Skeletal muscle tissue (tissue), 4 donors: ENCODE measurements around the gene MRPL40. TPM values are rescaled to one million over a fixed set of nuclear protein-coding genes. Genes with fewer than 3 reads are reported as not detected.

Source experiments
- H3K27ac ChIP-seq: one replicate; pipeline ENCODE4 v1.7.0; 2013; ENCODE audit warnings: mild to moderate bottlenecking, low read depth, low read length, inconsistent platforms
- H3K27me3 ChIP-seq, 3 donors: one replicate each; pipeline ENCODE4 v1.7.0; 2013; ENCODE audit warnings: low read length in 3 of 3; ENCODE audit not compliant: control insufficient read depth in 3 of 3, insufficient read depth in 3 of 3
- H3K36me3 ChIP-seq, 3 donors: one replicate each; pipeline ENCODE4 v1.7.0; 2013; ENCODE audit warnings: low read length in 3 of 3; ENCODE audit not compliant: control insufficient read depth in 3 of 3, insufficient read depth in 3 of 3
- H3K4me1 ChIP-seq, 3 donors: one replicate each; pipeline ENCODE4 v1.7.0; 2013; ENCODE audit warnings: low read length in 3 of 3, mild to moderate bottlenecking in 3 of 3; ENCODE audit not compliant: control insufficient read depth in 3 of 3, insufficient read depth in 3 of 3
- H3K4me3 ChIP-seq, 3 donors: one replicate each; pipeline ENCODE4 v1.7.0; 2013; ENCODE audit warnings: low read length in 3 of 3
- H3K9ac ChIP-seq, 3 donors: one replicate each; pipeline ENCODE4 v1.7.0; 2013; ENCODE audit warnings: low read length in 3 of 3, mild to moderate bottlenecking in 3 of 3, moderate library complexity in 2 of 3, low read depth in 1 of 3
- H3K9me3 ChIP-seq, 3 donors: one replicate each; pipeline ENCODE4 v1.7.0; 2013; ENCODE audit warnings: low read length in 3 of 3; ENCODE audit not compliant: control insufficient read depth in 3 of 3
- total RNA-seq: library from RNA; depleted of rRNA; stranded (reverse); fragments of >200 nt; gene quantifications from one replicate; pipeline ENCODE4 v1.2.3, GENCODE V29; 2014
- donor health status: Osteomylitis.

The MRPL40 gene
- total RNA-seq, 1 donor from 2014 or later, result 34.4 TPM

DNA sequence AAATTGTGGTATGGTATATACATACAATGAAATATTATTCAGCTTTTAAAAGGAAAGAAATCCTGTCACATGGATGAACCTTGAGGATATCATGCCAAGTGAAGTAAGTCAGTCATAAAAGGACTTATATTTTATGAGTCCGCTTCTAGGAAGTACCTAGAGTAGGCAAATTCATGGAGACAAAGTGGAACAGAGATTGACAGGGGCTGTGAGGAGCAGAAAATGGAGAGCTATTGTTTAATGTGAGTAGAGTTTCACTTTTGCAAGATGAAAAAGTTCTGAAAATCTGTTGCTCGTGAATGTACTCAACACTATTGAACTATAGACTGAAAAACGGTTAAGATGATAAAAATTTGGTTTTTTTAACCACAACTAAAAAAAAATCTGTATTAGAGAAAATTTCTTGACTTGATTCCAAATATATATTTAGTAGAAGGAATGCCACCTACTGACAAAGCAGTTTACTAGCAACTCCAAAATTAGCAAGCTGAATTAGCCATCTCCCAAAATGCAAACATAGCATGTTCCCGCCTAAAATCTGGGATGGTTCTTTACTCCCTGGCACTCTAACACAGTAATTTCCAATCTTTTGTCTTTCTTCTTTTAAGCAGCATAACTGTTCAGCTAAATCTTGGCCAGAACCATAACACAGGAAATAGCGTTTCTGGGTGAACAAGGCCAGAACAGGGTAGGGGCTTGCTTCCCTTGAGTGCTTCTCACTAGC, 45.1 kb downstream of the MRPL40 start:
- Histone ChIP-seq H3K4me3 (peak overlapping the region; percentile 80 to 96 (median 95)), H3K9ac (peak overlapping the region; percentile 89 to 96 (median 94)), H3K27ac (peak overlapping the region; percentile 100), H3K36me3 (peaks cover 19 to 26% (median 25%) of the 10 kb centered on the region in 3 donors), H3K4me1 (peaks cover 30 to 46% (median 38%) of the 10 kb centered on the region in 3 donors), H3K9me3 (no peaks in the 10 kb centered on the region), H3K27me3 (no peaks in the 10 kb centered on the region)

DNA sequence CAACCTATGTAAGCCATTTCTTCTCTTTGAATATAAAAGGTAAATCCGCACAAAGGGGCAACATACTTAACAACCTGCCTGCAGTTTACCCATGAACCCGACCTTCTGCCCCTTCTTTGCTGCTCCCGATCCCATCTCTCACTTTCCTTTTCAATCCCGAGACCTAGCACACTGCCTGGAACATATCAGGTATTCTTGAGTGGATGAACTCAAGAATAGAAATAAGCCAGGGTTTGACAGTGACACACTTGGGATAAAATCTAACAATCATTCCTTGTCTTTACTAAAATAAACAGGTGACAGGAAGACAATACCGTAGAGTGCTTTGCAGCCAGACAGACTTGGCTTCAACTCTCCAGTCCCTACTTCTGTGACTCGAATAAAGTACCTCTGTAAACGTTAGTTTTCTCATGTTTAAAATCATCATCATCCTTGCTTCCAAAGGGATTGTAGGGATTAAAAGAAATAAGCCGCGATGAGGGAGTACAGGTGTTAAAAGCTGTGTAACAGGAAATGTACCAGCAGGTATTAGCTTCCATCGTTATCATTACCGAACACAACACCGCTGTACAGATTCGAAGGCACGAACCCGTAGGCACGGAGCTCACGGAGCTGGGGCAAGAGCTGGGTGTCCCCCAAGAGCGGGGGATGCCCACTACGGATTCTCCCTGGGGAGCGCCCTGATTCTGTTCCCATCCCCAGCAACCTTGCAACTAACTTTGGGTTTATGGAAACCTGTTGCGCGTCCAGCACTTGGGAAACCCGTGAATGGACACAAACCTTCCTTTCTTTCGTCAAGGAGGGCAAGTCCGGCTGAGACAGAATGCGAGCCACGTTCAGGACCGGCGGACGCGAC, 45.9 kb downstream of the MRPL40 start:
- H3K9ac ChIP-seq, result peak overlapping the region; percentile 89 to 96 (median 94)
- H3K4me1 ChIP-seq, result peaks cover 29 to 42% (median 33%) of the 10 kb centered on the region in 3 donors
- H3K27me3 ChIP-seq, result no peaks in the 10 kb centered on the region
- H3K4me3 ChIP-seq, result peak overlapping the region; percentile 80 to 96 (median 95)
- no peaks in the 10 kb centered on the region for H3K9me3 ChIP-seq
- H3K27ac ChIP-seq, result peak overlapping the region; percentile 100
- H3K36me3 ChIP-seq, result peaks cover 15 to 18% (median 17%) of the 10 kb centered on the region in 3 donors

DNA sequence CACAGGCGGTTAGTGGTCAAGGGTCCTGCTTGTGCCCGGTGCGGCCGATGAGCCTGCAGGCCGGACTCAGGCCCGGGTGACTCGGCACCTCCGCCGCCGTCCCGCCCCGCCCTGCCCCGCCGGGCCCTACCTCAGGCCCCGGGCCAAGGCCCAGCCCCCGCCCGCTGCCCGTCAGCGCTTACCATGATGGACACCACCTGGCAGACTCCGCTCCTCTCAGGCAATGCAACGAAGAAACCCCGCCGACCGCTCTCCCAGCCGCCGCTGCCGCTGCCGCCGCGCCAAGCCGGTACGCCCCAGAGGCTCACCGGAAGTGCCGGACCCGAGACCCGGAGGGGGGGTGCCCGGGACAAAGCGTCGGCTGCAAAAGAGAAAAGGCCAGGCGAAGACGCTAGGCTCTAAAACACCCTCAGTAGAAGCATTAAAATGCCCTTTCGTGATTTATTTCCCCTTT, 46.6 kb downstream of the MRPL40 start, which contains the start of gene UFD1:
Gene UFD1, minus strand, starts transcription at position 293 of the 454 bp plus-strand sequence. Its CDS starts 108 bp downstream, at position 185.
- Histone ChIP-seq H3K36me3 (peaks cover 9 to 12% (median 12%) of the 10 kb centered on the region in 3 donors), H3K4me3 (peak within 1 kb of the TSS; percentile 80 to 96 (median 95)), H3K9me3 (no peaks in the 10 kb centered on the region), H3K9ac (peak within 1 kb of the TSS; percentile 89 to 96 (median 94)), H3K27me3 (no peaks in the 10 kb centered on the region), H3K4me1 (peaks cover 23 to 35% (median 27%) of the 10 kb centered on the region in 3 donors), H3K27ac (peak within 1 kb of the TSS; percentile 100)

DNA sequence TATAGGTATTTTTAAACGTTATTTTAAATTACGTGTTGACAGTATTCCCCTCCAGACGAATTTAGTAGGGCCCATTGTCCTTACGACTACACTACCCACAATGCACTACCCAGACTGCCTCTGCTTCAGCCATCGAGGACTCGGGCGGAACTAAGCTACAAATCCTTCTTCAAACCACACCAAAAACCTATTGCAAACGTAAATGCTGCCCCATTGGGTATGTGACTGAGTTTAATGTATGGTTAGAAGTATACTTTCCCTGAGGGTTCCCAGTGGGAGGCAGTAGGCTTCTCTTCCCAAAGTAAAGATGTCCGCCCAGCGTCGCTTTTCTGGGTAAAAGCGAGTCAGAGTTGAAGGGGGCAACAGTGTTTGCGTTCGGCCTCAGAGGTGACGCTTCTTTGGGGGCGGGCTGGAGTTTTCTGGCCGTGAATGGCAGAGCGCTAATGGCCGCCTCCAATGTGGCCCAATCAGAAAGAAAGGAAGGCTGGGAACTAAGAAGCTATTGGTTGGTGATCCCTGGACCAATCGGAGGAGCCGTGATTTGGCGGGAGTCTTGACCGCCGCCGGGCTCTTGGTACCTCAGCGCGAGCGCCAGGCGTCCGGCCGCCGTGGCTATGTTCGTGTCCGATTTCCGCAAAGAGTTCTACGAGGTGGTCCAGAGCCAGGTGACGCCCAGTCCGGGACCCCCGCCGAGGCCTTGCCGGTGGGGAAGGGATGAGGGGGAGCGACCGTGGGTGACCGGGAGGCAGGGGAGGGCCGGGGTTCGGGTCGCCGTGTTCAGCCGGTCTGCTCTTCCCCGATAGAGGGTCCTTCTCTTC, 47.2 kb downstream of the MRPL40 start, which contains the start of gene CDC45:
Gene CDC45, plus strand, starts transcription at position 566 of the 818 bp plus-strand sequence. Its CDS starts 49 bp downstream, at position 615.
- Histone ChIP-seq H3K9ac (peak within 1 kb of the TSS; percentile 89 to 96 (median 94)), H3K36me3 (peaks cover 7 to 10% (median 10%) of the 10 kb centered on the region in 3 donors), H3K4me1 (peaks cover 22 to 34% (median 24%) of the 10 kb centered on the region in 3 donors), H3K4me3 (peak within 1 kb of the TSS; percentile 80 to 96 (median 95)), H3K9me3 (no peaks in the 10 kb centered on the region), H3K27ac (peak within 1 kb of the TSS; percentile 100), H3K27me3 (no peaks in the 10 kb centered on the region)

GRCh38 chr22:19480173-19480568, 47.8 kb downstream of the MRPL40 start:
- H3K27me3 ChIP-seq, result no peaks in the 10 kb centered on the region
- H3K9me3 ChIP-seq, result no peaks in the 10 kb centered on the region
- peak overlapping the region; percentile 27 to 70 (median 65) for H3K4me3 ChIP-seq
- no peak overlapping the region for H3K27ac ChIP-seq
- peaks cover 4 to 5% (median 4%) of the 10 kb centered on the region in 3 donors for H3K36me3 ChIP-seq
- H3K4me1 ChIP-seq, result peaks cover 21 to 33% (median 22%) of the 10 kb centered on the region in 3 donors
- H3K9ac ChIP-seq, result peak overlapping the region in 1 of 3 donors; percentile 96

GRCh38 chr22:19480789-19481188, 48.4 kb downstream of the MRPL40 start:
- Histone ChIP-seq H3K27ac (no peak overlapping the region), H3K9me3 (no peaks in the 10 kb centered on the region), H3K36me3 (peaks cover 0 to 4% (median 3%) of the 10 kb centered on the region in 3 donors), H3K27me3 (no peaks in the 10 kb centered on the region), H3K4me3 (no peak overlapping the region), H3K9ac (no peak overlapping the region), H3K4me1 (peaks cover 18 to 27% (median 22%) of the 10 kb centered on the region in 3 donors)

- Histone ChIP-seq H3K36me3 (no peaks in the 10 kb centered on the region), H3K9ac (no peak overlapping the region), H3K27me3 (no peaks in the 10 kb centered on the region), H3K4me3 (no peak overlapping the region), H3K27ac (no peak overlapping the region), H3K9me3 (no peaks in the 10 kb centered on the region), H3K4me1 (peaks cover 12 to 18% (median 17%) of the 10 kb centered on the region in 3 donors)
Observed at GRCh38 chr22:19482297-19482696, 50.0 kb downstream of the MRPL40 start.

DNA sequence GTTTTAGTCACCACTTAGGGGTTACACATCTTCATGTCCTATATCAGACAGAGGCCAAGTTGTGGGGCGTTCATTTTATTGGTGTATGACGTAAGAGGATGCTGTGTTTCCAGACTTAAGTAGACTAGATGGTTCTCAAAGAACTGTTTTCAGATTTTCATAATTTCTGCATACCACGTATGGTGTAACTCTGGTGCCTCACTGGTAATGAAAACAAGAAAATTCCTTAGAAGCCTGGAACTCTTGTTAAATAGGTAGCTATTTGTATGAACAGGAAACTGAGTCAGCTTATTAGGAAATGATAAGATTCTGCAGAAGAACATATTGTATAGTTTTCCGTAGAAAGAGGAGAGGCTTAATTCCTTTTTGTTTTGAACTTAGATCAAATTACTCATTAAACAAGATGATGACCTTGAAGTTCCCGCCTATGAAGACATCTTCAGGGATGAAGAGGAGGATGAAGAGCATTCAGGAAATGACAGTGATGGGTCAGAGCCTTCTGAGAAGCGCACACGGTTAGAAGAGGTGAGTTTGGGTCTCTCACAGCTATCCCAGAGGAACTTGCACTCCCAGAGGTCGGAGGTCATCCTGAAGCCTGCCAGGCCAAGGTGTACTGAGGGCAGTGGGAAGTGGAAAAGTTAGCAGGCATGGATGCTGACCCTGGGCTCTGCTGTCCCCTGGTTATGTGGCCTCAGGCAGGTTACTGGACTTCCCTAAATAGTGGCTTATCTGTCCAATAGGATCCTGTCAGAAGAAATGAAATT, 51.3 kb downstream of the MRPL40 start:
- no peaks in the 10 kb centered on the region for H3K27me3 ChIP-seq
- no peak overlapping the region for H3K27ac ChIP-seq
- peaks cover 6 to 8% (median 7%) of the 10 kb centered on the region in 3 donors for H3K4me1 ChIP-seq
- H3K36me3 ChIP-seq, result no peaks in the 10 kb centered on the region
- H3K4me3 ChIP-seq, result no peak overlapping the region
- H3K9ac ChIP-seq, result no peak overlapping the region
- no peaks in the 10 kb centered on the region for H3K9me3 ChIP-seq
